Activated T-cell treated with anti-CD3 and anti-CD28 coated beads for 1 hour (primary cell): ENCODE data around the gene CARS2.
A peak's percentile ranks its signal among the peaks of the same experiment; 100 is the strongest.
"Not testable (repeated sequence)": the region's sequence is repeated elsewhere in the genome, so short reads cannot be mapped to it uniquely, and the experiment has no call there.

Experiments
- DNase-seq: peaks from one replicate; pipeline ENCODE4 v3.0.0-alpha.2; 2020; ENCODE audit warnings: low read depth

CARS2 gene, protein sequence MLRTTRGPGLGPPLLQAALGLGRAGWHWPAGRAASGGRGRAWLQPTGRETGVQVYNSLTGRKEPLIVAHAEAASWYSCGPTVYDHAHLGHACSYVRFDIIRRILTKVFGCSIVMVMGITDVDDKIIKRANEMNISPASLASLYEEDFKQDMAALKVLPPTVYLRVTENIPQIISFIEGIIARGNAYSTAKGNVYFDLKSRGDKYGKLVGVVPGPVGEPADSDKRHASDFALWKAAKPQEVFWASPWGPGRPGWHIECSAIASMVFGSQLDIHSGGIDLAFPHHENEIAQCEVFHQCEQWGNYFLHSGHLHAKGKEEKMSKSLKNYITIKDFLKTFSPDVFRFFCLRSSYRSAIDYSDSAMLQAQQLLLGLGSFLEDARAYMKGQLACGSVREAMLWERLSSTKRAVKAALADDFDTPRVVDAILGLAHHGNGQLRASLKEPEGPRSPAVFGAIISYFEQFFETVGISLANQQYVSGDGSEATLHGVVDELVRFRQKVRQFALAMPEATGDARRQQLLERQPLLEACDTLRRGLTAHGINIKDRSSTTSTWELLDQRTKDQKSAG

GRCh38 chr13:110705826-110706569 lies at the start of gene CARS2:
CARS2 (minus strand) TSS chr13:110706116; CDS start chr13:110706093, 23 bp downstream.
- peak; percentile 87 for DNase-seq

DNA sequence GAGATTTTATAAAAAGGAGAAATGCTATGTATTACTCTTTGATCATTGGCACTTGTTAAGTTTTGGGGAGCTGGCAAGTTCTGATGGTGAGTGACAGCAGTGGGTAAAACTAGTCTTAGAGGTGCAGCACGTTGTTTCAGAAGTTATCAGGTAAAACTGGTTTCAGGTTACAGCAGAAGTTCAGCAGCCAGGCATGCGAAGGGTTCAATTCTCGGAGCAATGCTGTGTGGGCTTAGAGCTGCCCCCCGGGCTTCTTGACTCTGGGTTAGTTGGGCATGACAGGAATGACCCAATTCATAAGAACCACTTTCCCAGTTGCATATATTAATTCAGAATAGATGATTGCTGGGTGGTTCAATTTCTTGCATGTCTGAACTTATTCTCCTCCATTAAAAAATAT lies 42.4 kb upstream of the CARS2 start:
- DNase-seq = no peak

DNA sequence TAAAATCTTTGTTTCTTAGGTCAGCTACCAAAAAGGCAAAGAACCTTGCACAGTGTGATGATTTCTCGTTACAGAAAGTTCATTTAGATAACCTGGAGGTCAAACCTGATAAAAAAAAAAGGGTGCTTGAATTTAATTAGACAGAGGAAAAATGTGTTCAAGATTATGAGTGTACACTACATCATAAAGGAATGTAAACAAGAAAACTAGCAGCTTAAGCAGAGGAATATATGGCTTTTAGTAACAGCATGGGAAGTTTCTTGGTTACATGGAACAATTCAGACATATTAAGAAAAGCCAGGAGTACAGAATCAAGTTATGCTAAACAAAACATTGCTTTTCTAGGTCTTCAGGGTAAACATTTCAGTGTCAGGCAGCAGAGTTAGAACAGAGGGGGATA lies 40.5 kb upstream of the CARS2 start:
- DNase-seq = no peak

DNA sequence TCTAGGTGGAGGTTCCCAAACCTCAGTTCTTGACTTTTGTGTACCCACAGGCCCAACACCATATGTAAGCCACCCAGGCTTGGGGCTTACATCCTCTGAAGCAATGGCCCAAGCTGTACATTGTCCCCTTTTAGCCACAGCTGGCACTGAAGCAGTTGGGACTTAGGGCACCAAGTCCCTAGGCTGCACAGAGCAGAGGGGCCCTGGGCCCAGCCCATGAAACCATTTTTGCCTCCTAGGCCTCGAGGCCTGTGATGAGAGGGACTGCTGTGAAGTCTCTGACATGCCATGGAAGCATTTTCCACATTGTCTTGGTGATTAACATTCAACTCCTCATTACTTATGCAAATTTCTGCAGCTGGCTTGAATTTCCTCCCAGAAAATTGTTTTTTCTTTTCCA lies 37.8 kb upstream of the CARS2 start:
- DNase-seq = no peak

GRCh38 chr13:110737555-110737954 lies 31.6 kb upstream of the CARS2 start:
- no peak for DNase-seq

DNA sequence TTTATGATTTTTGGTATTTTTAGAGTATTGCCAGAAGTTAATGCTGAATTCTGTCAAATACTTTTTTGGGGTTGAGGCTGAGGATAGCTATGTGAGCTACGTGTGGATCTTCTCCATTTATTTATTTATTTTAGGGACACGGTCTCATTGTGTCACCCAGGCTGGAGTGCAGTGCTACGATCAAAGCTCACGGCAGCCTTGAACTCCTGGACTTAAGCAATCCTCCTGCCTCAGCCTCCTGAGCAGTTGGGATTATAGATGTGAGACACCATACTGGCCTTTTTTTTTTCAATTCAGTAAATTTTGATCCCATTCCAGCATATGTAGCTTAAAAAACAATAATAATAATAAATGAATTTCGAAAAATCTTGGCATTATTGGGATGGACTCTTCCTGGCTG lies 28.6 kb upstream of the CARS2 start:
- no peak for DNase-seq

DNA sequence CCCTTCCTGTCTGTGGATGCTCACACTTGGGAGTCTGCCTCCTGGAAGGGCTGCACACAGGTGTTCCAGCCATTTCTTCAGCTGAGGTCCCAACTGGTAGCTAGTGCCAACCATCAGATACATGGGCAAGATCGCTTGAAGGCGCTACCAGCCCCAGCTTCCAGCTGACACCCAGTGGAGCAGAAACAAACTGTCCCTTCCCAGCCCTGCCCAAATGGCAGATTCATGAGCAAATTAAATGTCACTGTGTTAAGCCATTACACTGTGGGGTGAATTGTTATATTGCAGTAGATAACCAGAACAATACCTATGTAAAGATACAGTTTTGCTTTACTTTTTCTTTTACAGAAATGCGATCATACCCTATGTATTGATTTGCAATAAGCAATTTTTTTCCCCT lies 25.2 kb upstream of the CARS2 start:
- no peak for DNase-seq

GRCh38 chr13:110726726-110727125 lies 20.8 kb upstream of the CARS2 start:
- DNase-seq = no peak

GRCh38 chr13:110726153-110726552 lies 20.2 kb upstream of the CARS2 start:
- DNase-seq = not testable (repeated sequence)

GRCh38 chr13:110723598-110723997 lies 17.7 kb upstream of the CARS2 start:
- no peak for DNase-seq

DNA sequence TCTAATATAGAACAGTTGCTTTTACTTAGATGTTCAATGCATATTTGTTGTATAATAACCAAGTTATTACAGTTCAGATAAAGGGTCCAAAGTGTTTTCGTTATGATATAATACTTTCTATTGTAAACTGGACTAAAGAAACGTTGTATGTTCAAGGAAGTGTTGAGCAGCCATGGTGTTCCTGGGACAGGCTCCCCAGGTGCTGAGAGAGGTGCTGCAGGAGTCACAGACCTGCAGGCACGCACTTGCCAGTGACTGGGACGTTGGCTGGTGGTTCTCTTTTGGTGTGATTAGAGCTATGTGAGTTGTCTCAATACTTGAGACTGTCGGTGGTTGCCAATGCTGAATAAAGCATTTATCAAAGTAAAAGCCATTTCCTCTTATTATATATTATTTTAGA lies 17.1 kb upstream of the CARS2 start:
- DNase-seq = no peak

DNA sequence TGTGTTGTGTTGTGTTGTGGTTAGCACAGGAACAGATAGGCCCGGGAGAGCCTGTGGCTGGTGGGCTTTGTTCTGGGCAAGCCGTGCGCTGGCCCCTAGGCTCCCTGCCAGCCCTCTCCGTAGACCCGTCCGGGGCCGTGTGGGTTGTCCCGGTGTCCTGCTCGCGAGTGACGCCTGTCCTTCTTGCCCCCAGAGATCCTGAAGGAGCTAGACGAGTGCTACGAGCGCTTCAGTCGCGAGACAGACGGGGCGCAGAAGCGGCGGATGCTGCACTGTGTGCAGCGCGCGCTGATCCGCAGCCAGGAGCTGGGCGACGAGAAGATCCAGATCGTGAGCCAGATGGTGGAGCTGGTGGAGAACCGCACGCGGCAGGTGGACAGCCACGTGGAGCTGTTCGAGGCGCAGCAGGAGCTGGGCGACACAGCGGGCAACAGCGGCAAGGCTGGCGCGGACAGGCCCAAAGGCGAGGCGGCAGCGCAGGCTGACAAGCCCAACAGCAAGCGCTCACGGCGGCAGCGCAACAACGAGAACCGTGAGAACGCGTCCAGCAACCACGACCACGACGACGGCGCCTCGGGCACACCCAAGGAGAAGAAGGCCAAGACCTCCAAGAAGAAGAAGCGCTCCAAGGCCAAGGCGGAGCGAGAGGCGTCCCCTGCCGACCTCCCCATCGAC lies 13.3 kb upstream of the CARS2 start:
- DNase-seq = no peak

DNA sequence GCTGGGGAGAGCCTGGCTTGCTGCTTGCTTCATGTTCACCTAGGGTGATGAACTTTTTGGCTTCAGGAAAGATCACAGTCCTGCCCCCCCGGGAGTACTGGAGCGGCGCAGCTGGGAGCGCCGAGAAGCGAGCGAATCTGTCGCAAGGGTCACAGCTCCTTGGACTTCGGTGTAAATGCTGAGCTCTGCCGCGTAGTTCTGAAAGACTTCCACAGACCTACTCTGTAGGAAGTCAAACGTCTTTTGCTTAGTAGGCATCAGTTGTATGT lies 10.3 kb upstream of the CARS2 start:
- DNase-seq = no peak

- peak; percentile 91 for DNase-seq
Measured at GRCh38 chr13:110715395-110716246, 9.7 kb upstream of the CARS2 start.

- DNase-seq = peak; percentile 35
Measured at GRCh38 chr13:110714797-110715394, 9.0 kb upstream of the CARS2 start.

DNA sequence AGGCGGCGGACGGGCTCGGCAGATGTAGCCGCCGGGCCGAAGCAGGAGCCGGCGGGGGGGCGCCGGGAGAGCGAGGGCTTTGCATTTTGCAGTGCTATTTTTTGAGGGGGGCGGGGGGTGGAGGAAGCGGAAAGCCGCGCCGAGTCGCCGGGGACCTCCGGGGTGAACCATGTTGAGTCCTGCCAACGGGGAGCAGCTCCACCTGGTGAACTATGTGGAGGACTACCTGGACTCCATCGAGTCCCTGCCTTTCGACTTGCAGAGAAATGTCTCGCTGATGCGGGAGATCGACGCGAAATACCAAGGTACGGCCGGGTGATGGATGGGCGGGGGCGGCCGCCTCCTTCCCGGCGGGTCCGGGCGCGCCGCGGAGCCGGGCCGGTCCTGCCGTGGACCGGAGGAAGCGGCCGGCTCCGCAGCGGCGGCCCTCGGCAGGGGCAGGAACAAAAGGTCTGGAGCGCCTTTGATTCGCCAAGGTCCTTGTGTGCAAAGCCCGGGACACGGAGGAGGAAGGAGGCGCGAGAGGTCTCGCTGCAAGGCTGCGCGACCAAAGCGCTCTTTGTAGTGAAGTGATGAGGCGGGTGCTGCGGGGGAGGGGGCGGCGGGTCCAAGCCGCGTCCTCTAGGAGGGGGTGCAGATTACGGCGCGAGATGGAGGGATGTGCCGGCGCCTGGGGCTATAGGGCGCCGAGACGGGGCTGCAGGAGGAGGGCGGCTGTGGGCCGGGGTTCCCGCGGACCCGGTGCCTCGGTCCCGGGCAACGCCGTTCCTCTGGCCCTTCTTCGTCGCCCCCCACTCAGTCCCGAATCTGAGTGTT lies 8.3 kb upstream of the CARS2 start:
- peak; percentile 67 for DNase-seq

GRCh38 chr13:110713642-110713952 lies 7.7 kb upstream of the CARS2 start, which contains the start of gene ING1:
ING1 (plus strand) TSS chr13:110713700; CDS start chr13:110714150, 450 bp downstream.
- no peak for DNase-seq

- DNase-seq = peak; percentile 98
Measured at GRCh38 chr13:110712849-110713641, 7.1 kb upstream of the CARS2 start.

- DNase-seq = peak; percentile 80
Measured at GRCh38 chr13:110712081-110712848, 6.3 kb upstream of the CARS2 start.
